HEK293 (cell line): ENCODE results near the gene AGMO.

Experiments used
- CTCF ChIA-PET: fragments of 350-600 bp; formaldehyde crosslinking; extraction: SDS; loops from one replicate; lab custom pipeline; 2021; ENCODE audit warnings: antibody characterized with exemption; lab: Yijun Ruan, JAX
- POLR2A ChIA-PET: fragments of 300-600 bp; formaldehyde crosslinking; extraction: SDS; loops from one replicate; lab custom pipeline; 2020; ENCODE audit warnings: antibody characterized with exemption, inconsistent platforms; lab: Yijun Ruan, JAX
- H3K27ac ChIP-seq: fragments of 200-500 bp; sonication (Bioruptor generic); 2 replicates; pipeline ENCODE4 v1.5.1; 2014; ENCODE audit warnings: low read depth, low read length, control low read depth, inconsistent platforms; ENCODE audit errors: extremely low read depth
- H3K36me3 ChIP-seq, 2 experiments: fragments of 200-500 bp in 1 of 2; sonication (Bioruptor generic) in 1 of 2; 1 replicate in 1 of 2; 2 replicates in 1 of 2; pipeline ENCODE4 v1.5.1; 2014 to 2017; ENCODE audit warnings: inconsistent platforms in 2 of 2, low read length in 2 of 2; ENCODE audit not compliant: control insufficient read depth in 2 of 2, insufficient read depth in 1 of 2
- H3K4me1 ChIP-seq: fragments of 200-500 bp; sonication (Bioruptor generic); 2 replicates; pipeline ENCODE4 v1.5.1; 2014; ENCODE audit warnings: mild to moderate bottlenecking, low read length, inconsistent platforms; ENCODE audit not compliant: control insufficient read depth, insufficient read depth
- H3K4me3 ChIP-seq: 2 replicates; pipeline ENCODE4 v1.5.1; 2011; ENCODE audit warnings: low read depth, mild to moderate bottlenecking, control low read depth, low read length, moderate library complexity
- H3K9me3 ChIP-seq: fragments of 200-500 bp; sonication (Bioruptor generic); 2 replicates; pipeline ENCODE4 v1.5.1; 2014; ENCODE audit warnings: low read depth, low read length, inconsistent platforms; ENCODE audit not compliant: control insufficient read depth, insufficient read depth
- BCL11A ChIP-seq: fragments of 450-650 bp; formaldehyde crosslinking; IDR thresholded peaks from 2 replicates; pipeline ENCODE4 v1.5.1; 2016; ENCODE audit warnings: low read depth, missing biosample characterization, missing genetic modification characterization
- BCL11B ChIP-seq: fragments of 450-650 bp; formaldehyde crosslinking; IDR thresholded peaks from 2 replicates; pipeline ENCODE4 v1.5.1; 2016; ENCODE audit warnings: low read depth, missing biosample characterization, missing genetic modification characterization
- HOXC10 ChIP-seq: sonication (generic); formaldehyde crosslinking; IDR thresholded peaks from 2 replicates; pipeline ENCODE4 v1.8.1; 2023; ENCODE audit warnings: mild to moderate bottlenecking, missing genetic modification reagents
- IKZF3 ChIP-seq: fragments of 450-650 bp; IDR thresholded peaks from 2 replicates; pipeline ENCODE4 v1.5.0; 2018; ENCODE audit warnings: missing biosample characterization, mild to moderate bottlenecking, missing genetic modification characterization, moderate library complexity
- MZF1 ChIP-seq: fragments of 450-650 bp; formaldehyde crosslinking; IDR thresholded peaks from 2 replicates; pipeline ENCODE4 v1.5.1; 2017; ENCODE audit warnings: missing biosample characterization, missing genetic modification characterization, borderline replicate concordance
- RBAK ChIP-seq: fragments of 450-650 bp; formaldehyde crosslinking; IDR thresholded peaks from 2 replicates; pipeline ENCODE4 v1.5.1; 2016; ENCODE audit warnings: missing biosample characterization, missing genetic modification characterization
- WT1 ChIP-seq: fragments of 450-650 bp; formaldehyde crosslinking; IDR thresholded peaks from 2 replicates; pipeline ENCODE4 v1.5.1; 2016; ENCODE audit warnings: missing biosample characterization, missing genetic modification characterization
- YY2 ChIP-seq: fragments of 450-650 bp; formaldehyde crosslinking; IDR thresholded peaks from 2 replicates; pipeline ENCODE4 v1.5.1; 2016; ENCODE audit warnings: missing biosample characterization, missing genetic modification characterization
- ZBTB48 ChIP-seq: fragments of 450-650 bp; formaldehyde crosslinking; IDR thresholded peaks from 2 replicates; pipeline ENCODE4 v1.5.1; 2016; ENCODE audit warnings: missing biosample characterization, missing genetic modification characterization
- ZNF16 ChIP-seq: fragments of 450-650 bp; formaldehyde crosslinking; IDR thresholded peaks from 2 replicates; pipeline ENCODE4 v1.5.1; 2016; ENCODE audit warnings: low read depth, missing biosample characterization, missing genetic modification characterization
- ZNF184 ChIP-seq: fragments of 450-650 bp; IDR thresholded peaks from 2 replicates; pipeline ENCODE4 v1.5.1; 2018; ENCODE audit warnings: missing biosample characterization, mild to moderate bottlenecking, missing genetic modification characterization
- ZNF211 ChIP-seq: fragments of 450-650 bp; formaldehyde crosslinking; IDR thresholded peaks from 2 replicates; pipeline ENCODE4 v1.5.1; 2016; ENCODE audit warnings: low read depth, missing biosample characterization, missing genetic modification characterization
- ZNF223 ChIP-seq: fragments of 450-650 bp; formaldehyde crosslinking; IDR thresholded peaks from 2 replicates; pipeline ENCODE4 v1.5.1; 2016; ENCODE audit warnings: missing biosample characterization, missing genetic modification characterization
- ZNF24 ChIP-seq: fragments of 450-650 bp; formaldehyde crosslinking; IDR thresholded peaks from 2 replicates; pipeline ENCODE4 v1.5.1; 2016; ENCODE audit warnings: missing biosample characterization, missing genetic modification characterization
- ZNF311 ChIP-seq: fragments of 450-650 bp; formaldehyde crosslinking; IDR thresholded peaks from 2 replicates; pipeline ENCODE4 v1.5.1; 2017; ENCODE audit warnings: missing biosample characterization, missing genetic modification characterization, borderline replicate concordance
- ZNF48 ChIP-seq: fragments of 450-650 bp; formaldehyde crosslinking; IDR thresholded peaks from 2 replicates; pipeline ENCODE4 v1.5.1; 2016; ENCODE audit warnings: missing biosample characterization, missing genetic modification characterization
- ZNF514 ChIP-seq: fragments of 450-650 bp; formaldehyde crosslinking; IDR thresholded peaks from 2 replicates; pipeline ENCODE4 v1.5.1; 2016; ENCODE audit warnings: missing biosample characterization, missing genetic modification characterization
- ZNF585B ChIP-seq: fragments of 450-650 bp; formaldehyde crosslinking; IDR thresholded peaks from 2 replicates; pipeline ENCODE4 v1.5.1; 2016; ENCODE audit warnings: missing biosample characterization, missing genetic modification characterization
- ZNF791 ChIP-seq: fragments of 450-650 bp; formaldehyde crosslinking; IDR thresholded peaks from 2 replicates; pipeline ENCODE4 v1.5.1; 2016; ENCODE audit warnings: missing biosample characterization, missing genetic modification characterization
- ZNF792 ChIP-seq: fragments of 450-650 bp; formaldehyde crosslinking; IDR thresholded peaks from 2 replicates; pipeline ENCODE4 v1.5.1; 2016; ENCODE audit warnings: missing biosample characterization, missing genetic modification characterization
- TF ChIP-seq, protein P1 (sequence below): fragments of 450-650 bp; formaldehyde crosslinking; IDR thresholded peaks from 2 replicates; pipeline ENCODE4 v1.5.1; 2016; ENCODE audit warnings: missing biosample characterization, missing genetic modification characterization
- TF ChIP-seq, protein P2 (sequence below): fragments of 450-650 bp; formaldehyde crosslinking; IDR thresholded peaks from 2 replicates; pipeline ENCODE4 v1.5.1; 2017; ENCODE audit warnings: missing biosample characterization, missing genetic modification characterization
- TF ChIP-seq, protein P3 (sequence below): fragments of 450-650 bp; formaldehyde crosslinking; IDR thresholded peaks from 2 replicates; pipeline ENCODE4 v1.5.1; 2016; ENCODE audit warnings: missing biosample characterization, missing genetic modification characterization
- TF ChIP-seq, protein P4 (sequence below): fragments of 450-650 bp; IDR thresholded peaks from 2 replicates; pipeline ENCODE4 v1.5.1; 2018; ENCODE audit warnings: missing biosample characterization, missing genetic modification characterization
- TF ChIP-seq, protein P5 (sequence below): fragments of 450-650 bp; formaldehyde crosslinking; IDR thresholded peaks from 2 replicates; pipeline ENCODE4 v1.5.1; 2016; ENCODE audit warnings: missing biosample characterization, missing genetic modification characterization

The AGMO gene

DNA sequence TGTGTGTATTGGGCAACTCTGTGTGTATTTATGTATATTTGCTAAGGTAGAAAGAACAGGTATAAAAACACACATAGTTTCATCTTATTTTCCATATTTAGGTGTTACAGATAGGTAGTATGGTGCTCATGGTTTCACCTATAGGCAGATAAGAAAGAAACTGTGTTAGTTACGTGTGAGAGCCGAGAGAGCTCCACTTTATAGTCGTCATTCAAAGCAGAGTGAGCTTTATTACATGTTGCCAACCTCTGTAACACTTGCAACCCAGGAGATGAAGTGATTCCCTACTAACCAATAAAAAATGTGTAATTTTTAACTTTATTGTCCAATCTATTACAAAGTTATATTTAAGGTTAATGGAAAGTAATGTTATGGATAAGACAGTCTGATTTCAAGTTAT lies 121.3 kb downstream of the AGMO start (continued):
- TF ChIP-seq BCL11B (tag by site-specific recombination), result no peak
- TF ChIP-seq ZNF585B, result no peak
- TF ChIP-seq WT1 (tag by site-specific recombination), result no peak
- TF ChIP-seq ZNF184 (tag by site-specific recombination), result no peak
- no peak for TF ChIP-seq ZNF223 (tag by site-specific recombination)
- TF ChIP-seq, protein P1, sequence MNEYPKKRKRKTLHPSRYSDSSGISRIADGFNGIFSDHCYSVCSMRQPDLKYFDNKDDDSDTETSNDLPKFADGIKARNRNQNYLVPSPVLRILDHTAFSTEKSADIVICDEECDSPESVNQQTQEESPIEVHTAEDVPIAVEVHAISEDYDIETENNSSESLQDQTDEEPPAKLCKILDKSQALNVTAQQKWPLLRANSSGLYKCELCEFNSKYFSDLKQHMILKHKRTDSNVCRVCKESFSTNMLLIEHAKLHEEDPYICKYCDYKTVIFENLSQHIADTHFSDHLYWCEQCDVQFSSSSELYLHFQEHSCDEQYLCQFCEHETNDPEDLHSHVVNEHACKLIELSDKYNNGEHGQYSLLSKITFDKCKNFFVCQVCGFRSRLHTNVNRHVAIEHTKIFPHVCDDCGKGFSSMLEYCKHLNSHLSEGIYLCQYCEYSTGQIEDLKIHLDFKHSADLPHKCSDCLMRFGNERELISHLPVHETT (tag by site-specific recombination), result no peak
- TF ChIP-seq, protein P2, sequence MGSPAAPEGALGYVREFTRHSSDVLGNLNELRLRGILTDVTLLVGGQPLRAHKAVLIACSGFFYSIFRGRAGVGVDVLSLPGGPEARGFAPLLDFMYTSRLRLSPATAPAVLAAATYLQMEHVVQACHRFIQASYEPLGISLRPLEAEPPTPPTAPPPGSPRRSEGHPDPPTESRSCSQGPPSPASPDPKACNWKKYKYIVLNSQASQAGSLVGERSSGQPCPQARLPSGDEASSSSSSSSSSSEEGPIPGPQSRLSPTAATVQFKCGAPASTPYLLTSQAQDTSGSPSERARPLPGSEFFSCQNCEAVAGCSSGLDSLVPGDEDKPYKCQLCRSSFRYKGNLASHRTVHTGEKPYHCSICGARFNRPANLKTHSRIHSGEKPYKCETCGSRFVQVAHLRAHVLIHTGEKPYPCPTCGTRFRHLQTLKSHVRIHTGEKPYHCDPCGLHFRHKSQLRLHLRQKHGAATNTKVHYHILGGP (tag by site-specific recombination), result no peak
- no peak for TF ChIP-seq ZNF48
- TF ChIP-seq, protein P3, sequence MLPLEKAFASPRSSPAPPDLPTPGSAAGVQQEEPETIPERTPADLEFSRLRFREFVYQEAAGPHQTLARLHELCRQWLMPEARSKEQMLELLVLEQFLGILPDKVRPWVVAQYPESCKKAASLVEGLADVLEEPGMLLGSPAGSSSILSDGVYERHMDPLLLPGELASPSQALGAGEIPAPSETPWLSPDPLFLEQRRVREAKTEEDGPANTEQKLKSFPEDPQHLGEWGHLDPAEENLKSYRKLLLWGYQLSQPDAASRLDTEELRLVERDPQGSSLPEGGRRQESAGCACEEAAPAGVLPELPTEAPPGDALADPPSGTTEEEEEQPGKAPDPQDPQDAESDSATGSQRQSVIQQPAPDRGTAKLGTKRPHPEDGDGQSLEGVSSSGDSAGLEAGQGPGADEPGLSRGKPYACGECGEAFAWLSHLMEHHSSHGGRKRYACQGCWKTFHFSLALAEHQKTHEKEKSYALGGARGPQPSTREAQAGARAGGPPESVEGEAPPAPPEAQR (tag by site-specific recombination), result no peak
- no peak for TF ChIP-seq ZNF514
- TF ChIP-seq ZNF792 (tag by site-specific recombination), result no peak

DNA sequence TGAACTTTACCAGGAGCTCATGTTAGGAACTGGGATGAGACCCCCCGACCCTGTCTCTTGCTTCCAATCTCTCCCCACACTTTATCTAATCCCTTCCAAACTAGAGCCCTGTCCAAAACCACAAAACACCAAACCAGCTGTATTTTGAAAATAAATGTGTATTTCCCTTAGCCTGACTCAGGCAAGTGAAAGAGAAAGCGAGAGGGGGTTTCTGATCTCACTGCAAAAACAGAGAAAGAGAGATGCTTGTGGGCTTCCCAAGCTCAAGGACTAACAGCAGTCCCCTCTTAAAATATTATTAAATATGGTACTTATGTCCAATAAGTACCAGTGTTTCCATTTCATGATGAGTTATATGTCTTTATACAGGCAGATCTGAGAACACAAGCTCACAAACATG lies 122.0 kb downstream of the AGMO start:
- H3K4me3 ChIP-seq, result no peak overlapping the region
- TF ChIP-seq YY2 (tag by site-specific recombination) (no peak), ZNF791 (tag by site-specific recombination) (no peak), RBAK (no peak), ZBTB48 (tag by site-specific recombination) (no peak), MZF1 (tag by site-specific recombination) (no peak), ZNF24 (tag by site-specific recombination) (no peak), ZNF16 (no peak), BCL11A (tag by site-specific recombination) (no peak), HOXC10 (no peak), IKZF3 (tag by site-specific recombination) (no peak), ZNF211 (tag by site-specific recombination) (no peak), ZNF311 (tag by site-specific recombination) (no peak)
- TF ChIP-seq, protein P4, sequence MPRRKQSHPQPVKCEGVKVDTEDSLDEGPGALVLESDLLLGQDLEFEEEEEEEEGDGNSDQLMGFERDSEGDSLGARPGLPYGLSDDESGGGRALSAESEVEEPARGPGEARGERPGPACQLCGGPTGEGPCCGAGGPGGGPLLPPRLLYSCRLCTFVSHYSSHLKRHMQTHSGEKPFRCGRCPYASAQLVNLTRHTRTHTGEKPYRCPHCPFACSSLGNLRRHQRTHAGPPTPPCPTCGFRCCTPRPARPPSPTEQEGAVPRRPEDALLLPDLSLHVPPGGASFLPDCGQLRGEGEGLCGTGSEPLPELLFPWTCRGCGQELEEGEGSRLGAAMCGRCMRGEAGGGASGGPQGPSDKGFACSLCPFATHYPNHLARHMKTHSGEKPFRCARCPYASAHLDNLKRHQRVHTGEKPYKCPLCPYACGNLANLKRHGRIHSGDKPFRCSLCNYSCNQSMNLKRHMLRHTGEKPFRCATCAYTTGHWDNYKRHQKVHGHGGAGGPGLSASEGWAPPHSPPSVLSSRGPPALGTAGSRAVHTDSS (tag by site-specific recombination), result no peak
- TF ChIP-seq, protein P5, sequence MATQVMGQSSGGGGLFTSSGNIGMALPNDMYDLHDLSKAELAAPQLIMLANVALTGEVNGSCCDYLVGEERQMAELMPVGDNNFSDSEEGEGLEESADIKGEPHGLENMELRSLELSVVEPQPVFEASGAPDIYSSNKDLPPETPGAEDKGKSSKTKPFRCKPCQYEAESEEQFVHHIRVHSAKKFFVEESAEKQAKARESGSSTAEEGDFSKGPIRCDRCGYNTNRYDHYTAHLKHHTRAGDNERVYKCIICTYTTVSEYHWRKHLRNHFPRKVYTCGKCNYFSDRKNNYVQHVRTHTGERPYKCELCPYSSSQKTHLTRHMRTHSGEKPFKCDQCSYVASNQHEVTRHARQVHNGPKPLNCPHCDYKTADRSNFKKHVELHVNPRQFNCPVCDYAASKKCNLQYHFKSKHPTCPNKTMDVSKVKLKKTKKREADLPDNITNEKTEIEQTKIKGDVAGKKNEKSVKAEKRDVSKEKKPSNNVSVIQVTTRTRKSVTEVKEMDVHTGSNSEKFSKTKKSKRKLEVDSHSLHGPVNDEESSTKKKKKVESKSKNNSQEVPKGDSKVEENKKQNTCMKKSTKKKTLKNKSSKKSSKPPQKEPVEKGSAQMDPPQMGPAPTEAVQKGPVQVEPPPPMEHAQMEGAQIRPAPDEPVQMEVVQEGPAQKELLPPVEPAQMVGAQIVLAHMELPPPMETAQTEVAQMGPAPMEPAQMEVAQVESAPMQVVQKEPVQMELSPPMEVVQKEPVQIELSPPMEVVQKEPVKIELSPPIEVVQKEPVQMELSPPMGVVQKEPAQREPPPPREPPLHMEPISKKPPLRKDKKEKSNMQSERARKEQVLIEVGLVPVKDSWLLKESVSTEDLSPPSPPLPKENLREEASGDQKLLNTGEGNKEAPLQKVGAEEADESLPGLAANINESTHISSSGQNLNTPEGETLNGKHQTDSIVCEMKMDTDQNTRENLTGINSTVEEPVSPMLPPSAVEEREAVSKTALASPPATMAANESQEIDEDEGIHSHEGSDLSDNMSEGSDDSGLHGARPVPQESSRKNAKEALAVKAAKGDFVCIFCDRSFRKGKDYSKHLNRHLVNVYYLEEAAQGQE (tag by site-specific recombination), result no peak
- POLR2A ChIA-PET, result no interaction called here
- no peaks in the 10 kb centered on the region for H3K4me1 ChIP-seq
- no peaks in the 10 kb centered on the region for H3K9me3 ChIP-seq
- CTCF ChIA-PET, result no interaction called here
- H3K27ac ChIP-seq, result no peak overlapping the region
- no peaks in the 10 kb centered on the region for H3K36me3 ChIP-seq
